Measurements from ENCODE around the gene KCNMB4. TPM values are rescaled to one million over a fixed set of nuclear protein-coding genes. Genes with fewer than 3 reads are reported as not detected.

KCNMB4 gene
- total and polyA plus RNA-seq, 7 donors: 0.69 to 6.4 (median 4.7) TPM

DNA sequence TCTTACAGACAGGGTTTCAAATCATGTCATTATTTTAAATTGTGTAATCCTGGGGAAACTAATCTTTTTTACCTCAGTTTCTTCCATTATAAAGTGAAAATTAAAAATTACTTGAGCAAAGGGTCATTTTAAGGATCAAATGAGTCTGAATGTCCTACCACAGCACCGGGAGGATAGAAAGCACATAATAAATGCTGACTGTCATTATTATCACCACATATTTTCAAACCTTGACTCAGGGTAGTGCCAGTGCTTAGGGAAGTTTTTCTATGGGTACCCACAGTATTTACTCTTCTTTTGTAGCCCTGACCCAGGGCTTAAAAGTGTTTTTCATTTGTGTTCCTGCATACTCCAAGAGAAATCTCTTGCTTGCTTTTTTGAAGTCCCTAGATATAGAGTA, 60.5 kb downstream of the KCNMB4 start:
- H3K4me1 ChIP-seq: no peaks in the 10 kb centered on the region
- 59 to 77% methylated on average over 1 of the region's 1 CpG for WGBS, 2 donors
- intact Hi-C loops (cut with DNase I): no loop called here
- no peaks in the 10 kb centered on the region for H3K27me3 ChIP-seq
- no peak overlapping the region for H3K4me3 ChIP-seq
- DNase-seq: no peak
- H3K27ac ChIP-seq: no peak overlapping the region
- no peaks in the 10 kb centered on the region for H3K36me3 ChIP-seq
- no peak for TF ChIP-seq POLR2A (IDR thresholded peaks at IDR 0.05)
- no peak for TF ChIP-seq POLR2AphosphoS5 (IDR thresholded peaks at IDR 0.05)
- TF ChIP-seq, protein P1, sequence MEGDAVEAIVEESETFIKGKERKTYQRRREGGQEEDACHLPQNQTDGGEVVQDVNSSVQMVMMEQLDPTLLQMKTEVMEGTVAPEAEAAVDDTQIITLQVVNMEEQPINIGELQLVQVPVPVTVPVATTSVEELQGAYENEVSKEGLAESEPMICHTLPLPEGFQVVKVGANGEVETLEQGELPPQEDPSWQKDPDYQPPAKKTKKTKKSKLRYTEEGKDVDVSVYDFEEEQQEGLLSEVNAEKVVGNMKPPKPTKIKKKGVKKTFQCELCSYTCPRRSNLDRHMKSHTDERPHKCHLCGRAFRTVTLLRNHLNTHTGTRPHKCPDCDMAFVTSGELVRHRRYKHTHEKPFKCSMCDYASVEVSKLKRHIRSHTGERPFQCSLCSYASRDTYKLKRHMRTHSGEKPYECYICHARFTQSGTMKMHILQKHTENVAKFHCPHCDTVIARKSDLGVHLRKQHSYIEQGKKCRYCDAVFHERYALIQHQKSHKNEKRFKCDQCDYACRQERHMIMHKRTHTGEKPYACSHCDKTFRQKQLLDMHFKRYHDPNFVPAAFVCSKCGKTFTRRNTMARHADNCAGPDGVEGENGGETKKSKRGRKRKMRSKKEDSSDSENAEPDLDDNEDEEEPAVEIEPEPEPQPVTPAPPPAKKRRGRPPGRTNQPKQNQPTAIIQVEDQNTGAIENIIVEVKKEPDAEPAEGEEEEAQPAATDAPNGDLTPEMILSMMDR (IDR thresholded peaks at IDR 0.05): no peak
- no peaks in the 10 kb centered on the region for H3K9me3 ChIP-seq

DNA sequence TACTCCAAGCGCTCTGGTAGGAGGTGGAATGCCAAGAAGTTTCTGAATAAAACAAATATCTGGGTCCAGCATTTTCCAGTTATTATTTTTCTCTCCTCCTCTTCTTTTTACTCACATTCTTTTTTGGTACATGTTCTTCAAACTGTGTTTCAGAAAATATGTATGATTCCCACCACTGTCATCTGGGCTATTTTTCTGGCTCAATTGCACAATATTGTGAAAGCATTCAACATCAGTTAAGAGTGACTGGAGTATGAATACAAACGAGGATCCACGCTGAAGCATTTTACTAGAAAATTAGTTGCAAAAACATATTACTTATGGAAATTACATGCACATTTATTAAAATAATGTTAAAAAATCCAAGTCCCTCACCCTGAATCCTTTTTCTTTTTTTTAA, 61.5 kb downstream of the KCNMB4 start:
- H3K27ac ChIP-seq: no peak overlapping the region
- H3K4me1 ChIP-seq: no peaks in the 10 kb centered on the region
- H3K27me3 ChIP-seq: no peaks in the 10 kb centered on the region
- no peak for DNase-seq
- H3K36me3 ChIP-seq: no peaks in the 10 kb centered on the region
- intact Hi-C loops (cut with DNase I): no loop called here
- H3K9me3 ChIP-seq: no peaks in the 10 kb centered on the region
- 90 to 93% methylated on average over 3 of the region's 3 CpGs for WGBS, 2 donors
- no peak overlapping the region for H3K4me3 ChIP-seq
- TF ChIP-seq, protein P1 (IDR thresholded peaks at IDR 0.05): no peak
- TF ChIP-seq EP300 (IDR thresholded peaks at IDR 0.05) (no peak), POLR2A (IDR thresholded peaks at IDR 0.05) (no peak), POLR2AphosphoS5 (IDR thresholded peaks at IDR 0.05) (no peak)

DNA sequence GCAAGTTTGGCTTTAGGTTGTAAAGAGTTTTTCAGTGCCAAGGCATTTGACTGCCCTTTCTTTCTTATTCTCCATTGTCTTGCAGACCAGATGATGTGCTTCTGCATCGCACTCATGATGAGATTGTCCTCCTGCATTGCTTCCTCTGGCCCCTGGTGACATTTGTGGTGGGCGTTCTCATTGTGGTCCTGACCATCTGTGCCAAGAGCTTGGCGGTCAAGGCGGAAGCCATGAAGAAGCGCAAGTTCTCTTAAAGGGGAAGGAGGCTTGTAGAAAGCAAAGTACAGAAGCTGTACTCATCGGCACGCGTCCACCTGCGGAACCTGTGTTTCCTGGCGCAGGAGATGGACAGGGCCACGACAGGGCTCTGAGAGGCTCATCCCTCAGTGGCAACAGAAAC, 64.3 kb downstream of the KCNMB4 start:
- Histone ChIP-seq H3K36me3 (no peaks in the 10 kb centered on the region), H3K27me3 (no peaks in the 10 kb centered on the region), H3K9me3 (no peaks in the 10 kb centered on the region), H3K4me1 (no peaks in the 10 kb centered on the region), H3K4me3 (no peak overlapping the region), H3K27ac (no peak overlapping the region)
- 95 to 96% methylated on average over 11 of the region's 11 CpGs for WGBS, 2 donors
- DNase-seq: no peak
- intact Hi-C loops (cut with DNase I): no loop called here
- TF ChIP-seq, protein P1 (IDR thresholded peaks at IDR 0.05): no peak
- no peak for TF ChIP-seq POLR2A (IDR thresholded peaks at IDR 0.05)
- no peak for TF ChIP-seq POLR2AphosphoS5 (IDR thresholded peaks at IDR 0.05)
- no peak for TF ChIP-seq EP300 (IDR thresholded peaks at IDR 0.05)

DNA sequence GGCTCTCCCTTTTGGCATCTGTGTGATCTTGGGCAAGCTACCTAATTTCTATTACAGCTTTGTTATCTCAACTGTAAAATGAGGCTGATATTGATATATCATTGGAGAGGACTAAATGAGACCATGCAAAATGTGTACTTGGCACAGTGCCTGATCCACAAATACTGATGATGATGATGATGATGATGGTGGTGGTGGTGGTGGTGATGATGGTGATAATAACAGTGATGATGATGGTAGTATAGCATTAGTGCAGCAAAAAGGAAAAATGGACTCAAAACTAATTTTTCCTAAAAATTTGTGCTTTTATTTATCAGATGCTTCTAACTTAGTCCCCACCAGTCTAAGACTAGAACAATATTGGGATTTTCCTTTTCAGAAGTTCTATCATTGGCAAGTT, 70.7 kb downstream of the KCNMB4 start:
- H3K36me3 ChIP-seq: no peaks in the 10 kb centered on the region
- H3K4me3 ChIP-seq: no peak overlapping the region
- no peaks in the 10 kb centered on the region for H3K9me3 ChIP-seq
- H3K27ac ChIP-seq: no peak overlapping the region
- H3K27me3 ChIP-seq: no peaks in the 10 kb centered on the region
- no peak for DNase-seq
- TF ChIP-seq POLR2AphosphoS5 (IDR thresholded peaks at IDR 0.05) (no peak), EP300 (IDR thresholded peaks at IDR 0.05) (no peak)
- TF ChIP-seq, protein P1 (IDR thresholded peaks at IDR 0.05): no peak
- no peaks in the 10 kb centered on the region for H3K4me1 ChIP-seq
- intact Hi-C loops (cut with DNase I): no loop called here

DNA sequence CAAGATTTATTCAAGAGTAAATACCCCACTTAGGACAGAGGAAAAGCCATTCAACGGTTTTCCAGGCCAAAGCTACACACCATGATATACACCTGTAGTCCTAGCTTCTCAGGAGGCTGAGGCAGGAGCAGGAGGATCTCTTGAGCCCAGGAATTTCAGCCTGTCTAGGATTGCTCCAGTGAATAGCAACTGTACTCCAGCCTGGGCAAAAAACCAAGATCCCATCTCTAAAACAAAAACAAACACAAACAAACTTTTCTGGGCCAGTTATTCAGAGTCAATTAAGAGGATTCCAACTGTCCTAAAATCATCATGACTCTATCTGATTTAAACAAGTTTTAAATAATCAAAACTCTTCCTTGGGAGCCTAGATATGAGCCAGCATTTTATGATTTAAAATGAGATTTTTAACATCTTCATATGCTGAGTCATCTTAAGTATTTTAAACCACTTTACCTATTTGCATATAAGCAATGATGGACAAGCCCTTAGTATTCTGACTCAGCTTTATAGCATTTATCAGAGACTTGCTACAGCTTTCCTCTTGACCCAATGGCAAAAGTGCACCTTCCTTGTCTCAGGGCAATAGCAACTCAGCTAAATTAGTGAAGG, 77.1 kb downstream of the KCNMB4 start:
- Histone ChIP-seq H3K9me3 (no peaks in the 10 kb centered on the region), H3K27ac (no peak overlapping the region), H3K4me1 (no peaks in the 10 kb centered on the region), H3K27me3 (no peaks in the 10 kb centered on the region), H3K36me3 (no peaks in the 10 kb centered on the region), H3K4me3 (no peak overlapping the region)
- intact Hi-C loops (cut with DNase I): no loop called here
- WGBS, 2 donors: 0% methylated on average over 1 of the region's 1 CpG
- TF ChIP-seq EP300 (IDR thresholded peaks at IDR 0.05) (no peak), POLR2A (IDR thresholded peaks at IDR 0.05) (no peak), POLR2AphosphoS5 (IDR thresholded peaks at IDR 0.05) (no peak)
- TF ChIP-seq, protein P1 (IDR thresholded peaks at IDR 0.05): no peak
- DNase-seq: no peak
